SK-N-SH (cell line): Measurements from ENCODE around the gene PPP1R9A.

Experiments
- ELF1 ChIP-seq: IDR thresholded peaks from 2 replicates; pipeline ENCODE4 v1.4.0; 2012
- EP300 ChIP-seq, 2 experiments: IDR thresholded peaks; 2 replicates each; pipeline versions ENCODE4 v1.4.0 to v1.6.1; 2012; ENCODE audit warnings: borderline replicate concordance in 1 of 2, low read depth in 1 of 2, low read length in 1 of 2
- EZH2phosphoT487 ChIP-seq: fragments of 200-600 bp; sonication (generic); IDR thresholded peaks from 2 replicates; pipeline ENCODE4 v1.6.1; 2017; ENCODE audit warnings: low read depth, mixed run types, mild to moderate bottlenecking, antibody characterized with exemption, moderate library complexity, borderline replicate concordance
- FOXM1 ChIP-seq: IDR thresholded peaks from 2 replicates; pipeline ENCODE4 v1.4.0; 2012; ENCODE audit warnings: low read depth, mild to moderate bottlenecking
- GATA2 ChIP-seq: sonication (generic); formaldehyde crosslinking; IDR thresholded peaks from 2 replicates; pipeline ENCODE4 v1.5.0; 2020; ENCODE audit warnings: mild to moderate bottlenecking, missing genetic modification reagents
- JUND ChIP-seq: IDR thresholded peaks from 2 replicates; pipeline ENCODE4 v1.4.0; 2012
- MXI1 ChIP-seq: IDR thresholded peaks from 2 replicates; pipeline ENCODE4 v1.6.1; 2012; ENCODE audit warnings: mild to moderate bottlenecking, low read depth, low read length, improper control_type of control experiment
- POLR2AphosphoS5 ChIP-seq: IDR thresholded peaks from 2 replicates; pipeline ENCODE4 v1.6.1; 2012; ENCODE audit warnings: low read depth, low read length
- TAF1 ChIP-seq: IDR thresholded peaks from 2 replicates; pipeline ENCODE4 v1.6.1; 2012; ENCODE audit warnings: low read depth, mild to moderate bottlenecking, low read length, moderate library complexity, borderline replicate concordance
- TCF12 ChIP-seq: IDR thresholded peaks from 2 replicates; pipeline ENCODE4 v1.4.0; 2012
- USF2 ChIP-seq: fragments of 150-350 bp; IDR thresholded peaks from 2 replicates; pipeline ENCODE4 v1.6.1; 2017; ENCODE audit warnings: antibody characterized with exemption, low read length, low read depth, borderline replicate concordance
- TF ChIP-seq, protein P1 (sequence below): fragments of 200-600 bp; sonication (generic); IDR thresholded peaks from 2 replicates; pipeline ENCODE4 v1.6.1; 2017; ENCODE audit warnings: antibody characterized with exemption, mild to moderate bottlenecking, moderate library complexity
- TF ChIP-seq, protein P2 (sequence below): IDR thresholded peaks from 2 replicates; pipeline ENCODE4 v1.4.0; 2012; ENCODE audit warnings: low read depth, borderline replicate concordance

DNA sequence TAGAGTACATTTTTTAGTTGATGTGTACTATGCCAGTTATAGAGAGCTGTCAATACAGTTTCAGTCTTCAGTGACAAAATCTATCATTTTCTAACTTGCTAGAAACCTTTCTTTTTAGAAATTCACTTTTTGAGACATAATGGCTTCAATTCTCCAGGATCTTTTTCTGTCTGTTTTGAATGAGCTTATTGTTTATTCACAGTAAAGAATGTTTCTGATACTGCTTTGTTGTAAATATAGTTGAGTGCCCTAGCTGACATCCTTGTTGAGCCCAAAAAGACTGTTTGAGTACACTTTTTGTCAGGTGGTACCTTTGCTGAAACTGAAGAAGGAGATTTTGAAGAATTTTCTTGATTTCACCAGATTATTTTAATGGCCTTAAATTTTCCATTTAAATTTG lies 139.9 kb downstream of the PPP1R9A start:
- TF ChIP-seq, protein P1, sequence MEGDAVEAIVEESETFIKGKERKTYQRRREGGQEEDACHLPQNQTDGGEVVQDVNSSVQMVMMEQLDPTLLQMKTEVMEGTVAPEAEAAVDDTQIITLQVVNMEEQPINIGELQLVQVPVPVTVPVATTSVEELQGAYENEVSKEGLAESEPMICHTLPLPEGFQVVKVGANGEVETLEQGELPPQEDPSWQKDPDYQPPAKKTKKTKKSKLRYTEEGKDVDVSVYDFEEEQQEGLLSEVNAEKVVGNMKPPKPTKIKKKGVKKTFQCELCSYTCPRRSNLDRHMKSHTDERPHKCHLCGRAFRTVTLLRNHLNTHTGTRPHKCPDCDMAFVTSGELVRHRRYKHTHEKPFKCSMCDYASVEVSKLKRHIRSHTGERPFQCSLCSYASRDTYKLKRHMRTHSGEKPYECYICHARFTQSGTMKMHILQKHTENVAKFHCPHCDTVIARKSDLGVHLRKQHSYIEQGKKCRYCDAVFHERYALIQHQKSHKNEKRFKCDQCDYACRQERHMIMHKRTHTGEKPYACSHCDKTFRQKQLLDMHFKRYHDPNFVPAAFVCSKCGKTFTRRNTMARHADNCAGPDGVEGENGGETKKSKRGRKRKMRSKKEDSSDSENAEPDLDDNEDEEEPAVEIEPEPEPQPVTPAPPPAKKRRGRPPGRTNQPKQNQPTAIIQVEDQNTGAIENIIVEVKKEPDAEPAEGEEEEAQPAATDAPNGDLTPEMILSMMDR = no peak
- TF ChIP-seq JUND (no peak), POLR2AphosphoS5 (no peak), MXI1 (no peak), TAF1 (no peak), EP300 (IDR thresholded peaks at IDR 0.05; ENCODE audit: borderline replicate concordance in 1 of 2, low read depth in 1 of 2, low read length in 1 of 2) (no peak), TCF12 (no peak), FOXM1 (no peak), USF2 (no peak), EZH2phosphoT487 (no peak), ELF1 (no peak), GATA2 (no peak)
- TF ChIP-seq, protein P2, sequence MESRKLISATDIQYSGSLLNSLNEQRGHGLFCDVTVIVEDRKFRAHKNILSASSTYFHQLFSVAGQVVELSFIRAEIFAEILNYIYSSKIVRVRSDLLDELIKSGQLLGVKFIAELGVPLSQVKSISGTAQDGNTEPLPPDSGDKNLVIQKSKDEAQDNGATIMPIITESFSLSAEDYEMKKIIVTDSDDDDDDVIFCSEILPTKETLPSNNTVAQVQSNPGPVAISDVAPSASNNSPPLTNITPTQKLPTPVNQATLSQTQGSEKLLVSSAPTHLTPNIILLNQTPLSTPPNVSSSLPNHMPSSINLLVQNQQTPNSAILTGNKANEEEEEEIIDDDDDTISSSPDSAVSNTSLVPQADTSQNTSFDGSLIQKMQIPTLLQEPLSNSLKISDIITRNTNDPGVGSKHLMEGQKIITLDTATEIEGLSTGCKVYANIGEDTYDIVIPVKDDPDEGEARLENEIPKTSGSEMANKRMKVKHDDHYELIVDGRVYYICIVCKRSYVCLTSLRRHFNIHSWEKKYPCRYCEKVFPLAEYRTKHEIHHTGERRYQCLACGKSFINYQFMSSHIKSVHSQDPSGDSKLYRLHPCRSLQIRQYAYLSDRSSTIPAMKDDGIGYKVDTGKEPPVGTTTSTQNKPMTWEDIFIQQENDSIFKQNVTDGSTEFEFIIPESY = no peak
